Adrenal gland (tissue), 12 donors: ENCODE results near the gene CACNA1C. TPM values are rescaled to one million over a fixed set of nuclear protein-coding genes. Genes with fewer than 3 reads are reported as not detected.

Source experiments
- DNase-seq, 7 donors: peaks; one replicate each; pipeline ENCODE4 v3.0.0-alpha.2; 2019 to 2020
- H3K27ac ChIP-seq, 5 donors: fragments of 200-600 bp; sonication (generic) in 4 of 5; 1 replicate in 3 of 5; 2 replicates in 2 of 5; pipeline versions ENCODE4 v1.5.1 to v1.8.0; 2016 to 2020; ENCODE audit warnings: mild to moderate bottlenecking in 1 of 5
- H3K27me3 ChIP-seq: fragments of 200-600 bp; 2 replicates; pipeline ENCODE4 v1.8.0; 2021
- H3K36me3 ChIP-seq, 2 donors: fragments of 200-600 bp; replicated peaks in 1 of 2; 1 replicate in 1 of 2; 2 replicates in 1 of 2; pipeline versions ENCODE4 v1.5.1 to v1.8.0; 2018 to 2022
- H3K4me1 ChIP-seq, 2 donors: fragments of 200-600 bp; replicated peaks in 1 of 2; 1 replicate in 1 of 2; 2 replicates in 1 of 2; pipeline versions ENCODE4 v1.5.1 to v1.8.0; 2018 to 2021
- H3K4me3 ChIP-seq, 4 donors: fragments of 200-600 bp; sonication (generic) in 3 of 4; one replicate each; pipeline ENCODE4 v1.5.1; 2016 to 2018
- H3K9me3 ChIP-seq, 3 donors: fragments of 200-600 bp; sonication (generic) in 1 of 3; replicated peaks in 1 of 3; 1 replicate in 2 of 3; 2 replicates in 1 of 3; pipeline versions ENCODE4 v1.5.1 to v1.8.0; 2016 to 2021
- POLR2A ChIP-seq, 2 donors: fragments of 450-650 bp; IDR thresholded peaks; one replicate each; pipeline ENCODE4 v1.6.1; 2017; ENCODE audit warnings: antibody characterized with exemption in 2 of 2, mild to moderate bottlenecking in 2 of 2, moderate library complexity in 1 of 2
- WGBS, 4 donors: extraction: QIAGEN DNeasy Blood & Tissue Kit in 2 of 4; methylation state at CpG; one replicate each; pipeline versions ENCODE4 v1.1.5 to v1.1.7; 2013 to 2017; 5-methylcytosine and 5-hydroxymethylcytosine counted together
- intact Hi-C, 2 donors: fragments of 100-400 bp; cut with DNase I; formaldehyde crosslinking; loops; one replicate each; pipeline versions ENCODE4 v1.14.1 to v1.15.0; 2022 to 2023
- polyA plus RNA-seq, 3 donors: library from polyadenylated mRNA; stranded (reverse); fragments of 200-250 nt in 2 of 3; fragments of 350-450 nt in 1 of 3; fragmentation: Illumina TruSeq in 1 of 3; extraction: RNeasy Lipid Tissue Mini Kit (QIAGEN cat#74804) in 1 of 3; gene quantifications; one replicate each; pipeline ENCODE4 v1.2.3, GENCODE V29; 2013 to 2014
- total RNA-seq, 9 donors: library from RNA; depleted of rRNA in 4 of 9; stranded (reverse); fragments of >200 nt in 4 of 9; fragments of 120-200 nt in 1 of 9; fragmentation: NEBNext Ultra II Directional in 1 of 9; extraction: Animal tissue kit (Norgen Biotek cat#: 25700) in 1 of 9; gene quantifications; one replicate each; pipeline versions ENCODE4 v1.1.0 to v1.2.4, GENCODE V29; 2013 to 2023
- TF ChIP-seq, protein P1 (sequence below), 6 experiments: fragments of 450-650 bp in 4 of 6; fragments of 200-600 bp in 2 of 6; sonication (generic) in 1 of 6; IDR thresholded peaks; 1 replicate in 5 of 6; 2 replicates in 1 of 6; pipeline versions ENCODE4 v1.5.1 to v1.8.0; 2016 to 2021; ENCODE audit warnings: antibody characterized with exemption in 6 of 6, mild to moderate bottlenecking in 2 of 6, moderate library complexity in 1 of 6
- donor health status: healthy with polysubstance abuse.
- donor health status: Bipolar disorder and iron deficiency.
- donor health status: DM: yes; HTN: yes; CAD: no.
- donor health status: DM: no; HTN: no; CAD: no.
- donor health status: DM: no; HTN: no; CAD: no.
- donor health status: DM: yes; HTN: yes; CAD: no.

CACNA1C gene
- total and polyA plus RNA-seq, 12 donors: 1.4 to 5.8 (median 3.5) TPM

DNA sequence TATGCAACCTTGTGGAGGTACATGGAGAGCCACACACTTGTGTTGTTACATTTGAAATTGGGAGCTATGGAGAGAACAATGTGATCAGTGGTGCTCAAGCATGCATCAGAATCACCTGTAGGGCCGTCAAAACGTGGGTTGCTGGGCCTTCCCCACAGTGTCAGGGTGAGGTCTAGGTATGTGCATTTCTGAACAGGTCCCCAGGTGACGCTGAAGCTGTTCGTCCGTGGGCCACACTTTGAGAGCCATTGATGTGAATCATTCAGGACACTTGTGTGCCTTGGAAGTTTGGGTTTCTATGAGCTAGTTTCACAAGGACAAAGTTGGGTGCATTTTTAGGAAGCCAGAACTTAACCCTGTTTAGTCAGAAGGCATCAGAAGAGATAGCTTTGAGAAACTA lies 450.2 kb downstream of the CACNA1C start:
- intact Hi-C loops: no loop called here
- H3K4me1 ChIP-seq: no peaks in the 10 kb centered on the region
- no peak for DNase-seq
- WGBS, 4 donors: 77 to 84% (median 80%) methylated on average over 5 of the region's 5 CpGs
- TF ChIP-seq, protein P1, sequence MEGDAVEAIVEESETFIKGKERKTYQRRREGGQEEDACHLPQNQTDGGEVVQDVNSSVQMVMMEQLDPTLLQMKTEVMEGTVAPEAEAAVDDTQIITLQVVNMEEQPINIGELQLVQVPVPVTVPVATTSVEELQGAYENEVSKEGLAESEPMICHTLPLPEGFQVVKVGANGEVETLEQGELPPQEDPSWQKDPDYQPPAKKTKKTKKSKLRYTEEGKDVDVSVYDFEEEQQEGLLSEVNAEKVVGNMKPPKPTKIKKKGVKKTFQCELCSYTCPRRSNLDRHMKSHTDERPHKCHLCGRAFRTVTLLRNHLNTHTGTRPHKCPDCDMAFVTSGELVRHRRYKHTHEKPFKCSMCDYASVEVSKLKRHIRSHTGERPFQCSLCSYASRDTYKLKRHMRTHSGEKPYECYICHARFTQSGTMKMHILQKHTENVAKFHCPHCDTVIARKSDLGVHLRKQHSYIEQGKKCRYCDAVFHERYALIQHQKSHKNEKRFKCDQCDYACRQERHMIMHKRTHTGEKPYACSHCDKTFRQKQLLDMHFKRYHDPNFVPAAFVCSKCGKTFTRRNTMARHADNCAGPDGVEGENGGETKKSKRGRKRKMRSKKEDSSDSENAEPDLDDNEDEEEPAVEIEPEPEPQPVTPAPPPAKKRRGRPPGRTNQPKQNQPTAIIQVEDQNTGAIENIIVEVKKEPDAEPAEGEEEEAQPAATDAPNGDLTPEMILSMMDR (IDR thresholded peaks at IDR 0.05): no peak
- TF ChIP-seq POLR2A (IDR thresholded peaks at IDR 0.05): no peak
- H3K27me3 ChIP-seq: no peaks in the 10 kb centered on the region
- H3K27ac ChIP-seq: peak overlapping the region in 1 of 5 donors; percentile 77
- no peaks in the 10 kb centered on the region for H3K9me3 ChIP-seq
- no peak overlapping the region for H3K4me3 ChIP-seq
- no peaks in the 10 kb centered on the region for H3K36me3 ChIP-seq

DNA sequence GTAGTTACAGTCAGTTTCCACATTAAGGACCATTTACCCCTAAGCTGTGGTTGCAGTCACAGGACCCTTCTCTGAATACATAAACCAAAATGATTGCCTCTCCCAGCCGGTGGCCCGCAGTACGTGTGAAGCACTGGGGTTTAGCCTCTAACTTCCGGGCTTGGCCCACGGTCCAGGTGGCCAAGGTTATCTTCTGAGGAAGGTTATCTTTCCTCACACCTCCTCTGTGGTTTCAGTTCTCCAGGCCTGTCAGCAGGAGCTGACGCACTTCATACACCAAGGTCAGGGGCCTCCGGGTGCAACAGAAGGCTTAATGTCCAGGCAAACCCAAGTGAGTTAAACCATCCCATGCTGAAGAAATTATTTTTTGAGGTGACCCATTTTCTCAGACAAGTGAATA lies 451.0 kb downstream of the CACNA1C start:
- intact Hi-C loops: no loop called here
- Histone ChIP-seq H3K27me3 (no peaks in the 10 kb centered on the region), H3K36me3 (no peaks in the 10 kb centered on the region), H3K9me3 (no peaks in the 10 kb centered on the region), H3K4me1 (no peaks in the 10 kb centered on the region), H3K27ac (no peak overlapping the region), H3K4me3 (no peak overlapping the region)
- no peak for TF ChIP-seq POLR2A (IDR thresholded peaks at IDR 0.05)
- TF ChIP-seq, protein P1 (IDR thresholded peaks at IDR 0.05): no peak
- DNase-seq: no peak
- 29 to 54% (median 52%) methylated on average over 1 to 7 of the region's 7 CpGs for WGBS, 4 donors

DNA sequence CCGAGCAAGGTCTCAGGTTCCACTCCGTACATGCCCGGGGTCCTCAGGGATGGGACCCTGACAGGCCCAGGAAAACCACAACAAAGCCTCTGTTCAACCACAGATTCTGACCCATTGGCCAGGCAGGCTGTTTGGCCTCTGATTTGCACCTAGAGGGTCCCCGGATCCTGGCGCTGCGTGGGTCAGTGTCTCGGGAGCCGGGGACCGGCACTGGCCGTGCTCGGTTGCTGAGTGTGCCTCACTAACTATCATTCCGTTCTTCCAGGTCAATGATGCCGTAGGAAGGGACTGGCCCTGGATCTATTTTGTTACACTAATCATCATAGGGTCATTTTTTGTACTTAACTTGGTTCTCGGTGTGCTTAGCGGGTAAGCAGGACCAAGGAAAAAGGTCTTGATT lies 451.8 kb downstream of the CACNA1C start:
- Histone ChIP-seq H3K9me3 (no peaks in the 10 kb centered on the region), H3K4me3 (no peak overlapping the region), H3K36me3 (no peaks in the 10 kb centered on the region), H3K27ac (no peak overlapping the region), H3K4me1 (no peaks in the 10 kb centered on the region), H3K27me3 (no peaks in the 10 kb centered on the region)
- WGBS, 4 donors: 94 to 97% (median 95%) methylated on average over 9 to 15 of the region's 15 CpGs
- intact Hi-C loops: no loop called here
- no peak for TF ChIP-seq POLR2A (IDR thresholded peaks at IDR 0.05)
- TF ChIP-seq, protein P1 (IDR thresholded peaks at IDR 0.05): no peak
- DNase-seq: no peak

DNA sequence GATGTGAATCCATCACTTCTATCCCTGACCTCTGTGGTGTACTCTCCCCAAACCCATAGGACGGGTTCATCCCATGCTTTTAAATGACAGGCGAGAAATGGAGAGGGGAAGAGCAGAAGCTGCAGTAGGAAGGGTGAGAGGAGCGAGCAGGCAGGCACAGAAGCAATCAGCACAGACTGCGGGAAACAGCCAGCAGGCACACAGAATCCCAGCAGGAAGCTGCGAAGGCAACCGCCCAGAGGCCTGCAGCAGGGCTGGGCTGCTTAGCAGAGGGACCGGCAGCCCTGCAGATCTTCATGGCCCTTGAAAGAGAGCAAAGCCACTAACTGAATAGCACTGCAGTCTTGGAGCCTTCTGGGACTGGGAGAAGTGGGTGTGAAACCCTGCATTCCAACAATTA lies 455.0 kb downstream of the CACNA1C start:
- Histone ChIP-seq H3K4me3 (no peak overlapping the region), H3K36me3 (no peaks in the 10 kb centered on the region)
- 74 to 83% (median 78%) methylated on average over 6 to 7 of the region's 7 CpGs for WGBS, 4 donors

More for the DNA sequence above, 455.0 kb downstream of the CACNA1C start:
- Histone ChIP-seq H3K4me1 (no peaks in the 10 kb centered on the region), H3K27ac (no peak overlapping the region), H3K27me3 (no peaks in the 10 kb centered on the region), H3K9me3 (no peaks in the 10 kb centered on the region)
- no peak for DNase-seq
- TF ChIP-seq, protein P1 (IDR thresholded peaks at IDR 0.05): no peak
- TF ChIP-seq POLR2A (IDR thresholded peaks at IDR 0.05): no peak
- intact Hi-C loops: no loop called here
